GM23338 (cell line): ENCODE data around the gene IFT74. TPM values are rescaled to one million over a fixed set of nuclear protein-coding genes. Genes with fewer than 3 reads are reported as not detected.

Experiments
- ATAC-seq: fragments of 200-7000 bp; cut with Tn5 transposase; 3 replicates; pipeline ENCODE4 v1.9.1; 2020
- DNase-seq: peaks from one replicate; pipeline ENCODE4 v3.0.0-alpha.2; 2015; ENCODE audit warnings: low spot score
- H2AFZ ChIP-seq: fragments of 200-600 bp; sonication (generic); 2 replicates; pipeline ENCODE4 v1.8.0; 2016; ENCODE audit warnings: antibody characterized with exemption, mild to moderate bottlenecking, moderate library complexity
- H3F3A ChIP-seq: fragments of 200-600 bp; sonication (generic); replicated peaks from 2 replicates; pipeline ENCODE4 v1.8.0; 2017; ENCODE audit warnings: antibody characterized with exemption, mixed run types, low read depth
- H3K27ac ChIP-seq: fragments of 200-600 bp; sonication (generic); 2 replicates; pipeline ENCODE4 v1.6.1; 2016; ENCODE audit warnings: low read depth
- H3K27me3 ChIP-seq: fragments of 200-600 bp; sonication (generic); 2 replicates; pipeline ENCODE4 v1.8.0; 2016; ENCODE audit warnings: mild to moderate bottlenecking, mixed run types, moderate library complexity; ENCODE audit not compliant: insufficient read depth
- H3K36me3 ChIP-seq: fragments of 200-600 bp; sonication (generic); 2 replicates; pipeline ENCODE4 v1.8.0; 2016; ENCODE audit warnings: mild to moderate bottlenecking; ENCODE audit not compliant: insufficient read depth
- H3K4me1 ChIP-seq: fragments of 200-600 bp; sonication (generic); 2 replicates; pipeline ENCODE4 v1.8.0; 2016; ENCODE audit warnings: mild to moderate bottlenecking, moderate library complexity; ENCODE audit not compliant: insufficient read depth
- H3K4me2 ChIP-seq: fragments of 200-600 bp; sonication (generic); 2 replicates; pipeline ENCODE4 v1.7.1; 2017; ENCODE audit warnings: mixed run types
- H3K4me3 ChIP-seq: fragments of 200-600 bp; sonication (generic); 2 replicates; pipeline ENCODE4 v1.6.1; 2016; ENCODE audit warnings: mixed run types
- H3K79me2 ChIP-seq: fragments of 200-600 bp; sonication (generic); replicated peaks from 2 replicates; pipeline ENCODE4 v1.8.0; 2017; ENCODE audit warnings: mild to moderate bottlenecking; ENCODE audit not compliant: insufficient read depth
- H3K9me2 ChIP-seq: fragments of 200-600 bp; sonication (generic); 2 replicates; pipeline ENCODE4 v1.8.0; 2017; ENCODE audit not compliant: insufficient read depth
- H4K20me1 ChIP-seq: fragments of 200-600 bp; sonication (generic); replicated peaks from 2 replicates; pipeline ENCODE4 v1.8.0; 2017; ENCODE audit warnings: mild to moderate bottlenecking; ENCODE audit not compliant: insufficient read depth
- H3K27ac Mint-ChIP-seq: 2 replicates; pipeline ENCODE4 v1.8.0; 2020; ENCODE audit warnings: inconsistent platforms, mild to moderate bottlenecking, moderate library complexity, mixed read lengths
- H3K27me3 Mint-ChIP-seq: 3 replicates; pipeline ENCODE4 v1.8.0; 2022; ENCODE audit warnings: low read depth, mild to moderate bottlenecking, moderate library complexity, mixed read lengths, inconsistent platforms; ENCODE audit not compliant: insufficient read depth, poor library complexity
- H3K36me3 Mint-ChIP-seq: 3 replicates; pipeline ENCODE4 v1.8.0; 2021; ENCODE audit warnings: low read depth, mild to moderate bottlenecking, inconsistent platforms, moderate library complexity, mixed read lengths
- H3K4me1 Mint-ChIP-seq: 3 replicates; pipeline ENCODE4 v1.8.0; 2020; ENCODE audit warnings: mild to moderate bottlenecking, inconsistent platforms, mixed read lengths
- H3K4me3 Mint-ChIP-seq: 3 replicates; pipeline ENCODE4 v1.8.0; 2021; ENCODE audit warnings: moderate library complexity, mild to moderate bottlenecking, inconsistent platforms, mixed read lengths
- H3K9me3 Mint-ChIP-seq: 3 replicates; pipeline ENCODE4 v1.8.0; 2020; ENCODE audit warnings: moderate library complexity, mild to moderate bottlenecking, inconsistent platforms, mixed read lengths
- EZH2phosphoT487 ChIP-seq: fragments of 200-600 bp; sonication (generic); IDR thresholded peaks from one replicate; pipeline ENCODE4 v1.8.1; 2018; ENCODE audit warnings: antibody characterized with exemption; ENCODE audit not compliant: unreplicated experiment
- JUNB ChIP-seq: IDR thresholded peaks from one replicate; pipeline ENCODE4 v1.6.1; 2016; ENCODE audit warnings: antibody characterized with exemption; ENCODE audit not compliant: unreplicated experiment
- NANOG ChIP-seq: IDR thresholded peaks from 2 replicates; pipeline ENCODE4 v1.6.1; 2016; ENCODE audit warnings: antibody characterized with exemption, borderline replicate concordance
- POLR2AphosphoS5 ChIP-seq: IDR thresholded peaks from 2 replicates; pipeline ENCODE4 v1.6.1; 2016; ENCODE audit warnings: antibody characterized with exemption, low read depth
- polyA plus RNA-seq: library from polyadenylated mRNA; unstranded; fragments of >200 nt; fragmentation: Nextera tagmentation; extraction: Ambion mirVana; gene quantifications from 2 replicates; pipeline ENCODE4 v1.2.1, GENCODE V29; 2016
- total RNA-seq: library from RNA; depleted of rRNA; stranded (reverse); fragments of >200 nt; shearing (Covaris generic); gene quantifications from 2 replicates; pipeline ENCODE4 v1.2.3, GENCODE V29; 2014
- TF ChIP-seq, protein P1 (sequence below): IDR thresholded peaks from one replicate; pipeline ENCODE4 v1.6.1; 2018; ENCODE audit warnings: antibody characterized with exemption; ENCODE audit not compliant: unreplicated experiment
- TF ChIP-seq, protein P2 (sequence below): IDR thresholded peaks from 2 replicates; pipeline ENCODE4 v1.6.1; 2016; ENCODE audit warnings: antibody characterized with exemption
- TF ChIP-seq, protein P3 (sequence below), 2 experiments: fragments of 200-600 bp in 1 of 2; sonication (generic) in 1 of 2; conservative IDR thresholded peaks; 2 replicates each; pipeline versions ENCODE4 v1.5.1 to v1.6.1; 2016 to 2017; ENCODE audit warnings: antibody characterized with exemption in 2 of 2, low read depth in 2 of 2, mild to moderate bottlenecking in 2 of 2, moderate library complexity in 1 of 2
- TF ChIP-seq, protein P4 (sequence below): fragments of 250-450 bp; sonication (Bioruptor Pico); IDR thresholded peaks from 2 replicates; pipeline ENCODE4 v1.5.0; 2020; ENCODE audit warnings: mild to moderate bottlenecking, moderate library complexity

Gene IFT74
- total and polyA plus RNA-seq, 2 experiments from 2014 or later = 14.6 to 30.0 TPM

DNA sequence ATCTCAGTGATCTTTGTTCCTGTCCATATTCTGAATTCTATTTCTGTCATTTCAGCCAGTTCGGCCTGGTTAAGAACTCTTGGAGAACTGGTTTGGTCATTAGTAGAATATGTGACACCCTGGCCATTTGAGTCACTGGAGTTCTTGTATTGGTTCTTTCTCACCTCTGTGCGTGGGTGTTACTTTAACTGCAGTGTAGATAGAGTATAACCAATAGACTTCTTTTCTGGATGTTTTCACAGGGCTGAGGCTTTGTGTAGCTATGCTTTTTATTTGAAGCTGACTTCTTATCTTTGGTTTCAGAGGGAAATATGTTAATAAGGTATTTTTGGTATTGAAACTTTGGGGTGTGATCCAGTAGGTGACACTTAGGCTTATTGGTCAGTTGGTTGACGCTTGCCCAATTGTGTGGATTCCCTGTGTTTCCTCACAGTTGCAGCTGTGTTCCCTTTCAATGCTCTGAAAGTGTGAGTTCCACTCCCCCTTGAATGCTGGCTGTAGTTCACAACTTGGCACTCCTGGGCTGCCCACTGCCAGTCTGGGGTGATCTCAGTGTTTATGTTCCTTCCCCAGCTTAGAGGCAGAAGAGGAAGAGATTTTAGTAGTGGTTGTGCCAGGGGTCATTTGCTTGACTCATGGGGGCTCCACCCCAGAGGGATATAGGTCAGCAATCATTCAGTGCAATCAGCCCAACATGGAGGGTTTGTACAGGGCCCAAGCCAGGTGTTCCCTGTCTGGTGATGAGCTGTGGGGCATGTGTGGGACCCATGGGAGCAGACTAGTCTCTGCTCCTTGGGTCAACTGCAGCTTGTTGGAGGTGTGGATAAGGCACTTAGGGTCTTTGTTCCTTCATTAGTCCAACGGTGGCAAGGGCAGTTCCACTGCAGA lies 117.9 kb downstream of the IFT74 start:
- Mint-ChIP-seq H3K4me1 (peaks cover 8% of the 10 kb centered on the region; the same call in 2 of the 3 replicates), H3K27me3 (peaks cover 4% of the 10 kb centered on the region), H3K9me3 (no peaks in the 10 kb centered on the region; the same call in 2 of the 3 replicates), H3K27ac (no peak overlapping the region; the same call in 1 of the 2 replicates), H3K4me3 (no peak overlapping the region), H3K36me3 (no peaks in the 10 kb centered on the region)
- Histone ChIP-seq H3K27ac (no peak overlapping the region), H3K27me3 (no peaks in the 10 kb centered on the region), H3K9me2 (peaks cover 4% of the 10 kb centered on the region; the same call in 1 of the 2 replicates), H3K4me2 (no peak overlapping the region), H4K20me1 (no peaks in the 10 kb centered on the region), H3K4me3 (no peak overlapping the region), H3K36me3 (no peaks in the 10 kb centered on the region), H3K79me2 (no peaks in the 10 kb centered on the region), H2AFZ (no peak overlapping the region), H3K4me1 (no peaks in the 10 kb centered on the region), H3F3A (no peaks in the 10 kb centered on the region)
- DNase-seq (no peak), ATAC-seq (no peak)
- TF ChIP-seq NANOG (no peak), JUNB (no peak), EZH2phosphoT487 (no peak), POLR2AphosphoS5 (no peak)
- TF ChIP-seq, protein P1, sequence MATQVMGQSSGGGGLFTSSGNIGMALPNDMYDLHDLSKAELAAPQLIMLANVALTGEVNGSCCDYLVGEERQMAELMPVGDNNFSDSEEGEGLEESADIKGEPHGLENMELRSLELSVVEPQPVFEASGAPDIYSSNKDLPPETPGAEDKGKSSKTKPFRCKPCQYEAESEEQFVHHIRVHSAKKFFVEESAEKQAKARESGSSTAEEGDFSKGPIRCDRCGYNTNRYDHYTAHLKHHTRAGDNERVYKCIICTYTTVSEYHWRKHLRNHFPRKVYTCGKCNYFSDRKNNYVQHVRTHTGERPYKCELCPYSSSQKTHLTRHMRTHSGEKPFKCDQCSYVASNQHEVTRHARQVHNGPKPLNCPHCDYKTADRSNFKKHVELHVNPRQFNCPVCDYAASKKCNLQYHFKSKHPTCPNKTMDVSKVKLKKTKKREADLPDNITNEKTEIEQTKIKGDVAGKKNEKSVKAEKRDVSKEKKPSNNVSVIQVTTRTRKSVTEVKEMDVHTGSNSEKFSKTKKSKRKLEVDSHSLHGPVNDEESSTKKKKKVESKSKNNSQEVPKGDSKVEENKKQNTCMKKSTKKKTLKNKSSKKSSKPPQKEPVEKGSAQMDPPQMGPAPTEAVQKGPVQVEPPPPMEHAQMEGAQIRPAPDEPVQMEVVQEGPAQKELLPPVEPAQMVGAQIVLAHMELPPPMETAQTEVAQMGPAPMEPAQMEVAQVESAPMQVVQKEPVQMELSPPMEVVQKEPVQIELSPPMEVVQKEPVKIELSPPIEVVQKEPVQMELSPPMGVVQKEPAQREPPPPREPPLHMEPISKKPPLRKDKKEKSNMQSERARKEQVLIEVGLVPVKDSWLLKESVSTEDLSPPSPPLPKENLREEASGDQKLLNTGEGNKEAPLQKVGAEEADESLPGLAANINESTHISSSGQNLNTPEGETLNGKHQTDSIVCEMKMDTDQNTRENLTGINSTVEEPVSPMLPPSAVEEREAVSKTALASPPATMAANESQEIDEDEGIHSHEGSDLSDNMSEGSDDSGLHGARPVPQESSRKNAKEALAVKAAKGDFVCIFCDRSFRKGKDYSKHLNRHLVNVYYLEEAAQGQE = no peak
- TF ChIP-seq, protein P2, sequence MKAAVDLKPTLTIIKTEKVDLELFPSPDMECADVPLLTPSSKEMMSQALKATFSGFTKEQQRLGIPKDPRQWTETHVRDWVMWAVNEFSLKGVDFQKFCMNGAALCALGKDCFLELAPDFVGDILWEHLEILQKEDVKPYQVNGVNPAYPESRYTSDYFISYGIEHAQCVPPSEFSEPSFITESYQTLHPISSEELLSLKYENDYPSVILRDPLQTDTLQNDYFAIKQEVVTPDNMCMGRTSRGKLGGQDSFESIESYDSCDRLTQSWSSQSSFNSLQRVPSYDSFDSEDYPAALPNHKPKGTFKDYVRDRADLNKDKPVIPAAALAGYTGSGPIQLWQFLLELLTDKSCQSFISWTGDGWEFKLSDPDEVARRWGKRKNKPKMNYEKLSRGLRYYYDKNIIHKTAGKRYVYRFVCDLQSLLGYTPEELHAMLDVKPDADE = no peak
- TF ChIP-seq, protein P3, sequence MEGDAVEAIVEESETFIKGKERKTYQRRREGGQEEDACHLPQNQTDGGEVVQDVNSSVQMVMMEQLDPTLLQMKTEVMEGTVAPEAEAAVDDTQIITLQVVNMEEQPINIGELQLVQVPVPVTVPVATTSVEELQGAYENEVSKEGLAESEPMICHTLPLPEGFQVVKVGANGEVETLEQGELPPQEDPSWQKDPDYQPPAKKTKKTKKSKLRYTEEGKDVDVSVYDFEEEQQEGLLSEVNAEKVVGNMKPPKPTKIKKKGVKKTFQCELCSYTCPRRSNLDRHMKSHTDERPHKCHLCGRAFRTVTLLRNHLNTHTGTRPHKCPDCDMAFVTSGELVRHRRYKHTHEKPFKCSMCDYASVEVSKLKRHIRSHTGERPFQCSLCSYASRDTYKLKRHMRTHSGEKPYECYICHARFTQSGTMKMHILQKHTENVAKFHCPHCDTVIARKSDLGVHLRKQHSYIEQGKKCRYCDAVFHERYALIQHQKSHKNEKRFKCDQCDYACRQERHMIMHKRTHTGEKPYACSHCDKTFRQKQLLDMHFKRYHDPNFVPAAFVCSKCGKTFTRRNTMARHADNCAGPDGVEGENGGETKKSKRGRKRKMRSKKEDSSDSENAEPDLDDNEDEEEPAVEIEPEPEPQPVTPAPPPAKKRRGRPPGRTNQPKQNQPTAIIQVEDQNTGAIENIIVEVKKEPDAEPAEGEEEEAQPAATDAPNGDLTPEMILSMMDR (conservative IDR thresholded peaks at IDR 0.05; ENCODE audit: low read depth in 2 of 2) = no peak
- TF ChIP-seq, protein P4, sequence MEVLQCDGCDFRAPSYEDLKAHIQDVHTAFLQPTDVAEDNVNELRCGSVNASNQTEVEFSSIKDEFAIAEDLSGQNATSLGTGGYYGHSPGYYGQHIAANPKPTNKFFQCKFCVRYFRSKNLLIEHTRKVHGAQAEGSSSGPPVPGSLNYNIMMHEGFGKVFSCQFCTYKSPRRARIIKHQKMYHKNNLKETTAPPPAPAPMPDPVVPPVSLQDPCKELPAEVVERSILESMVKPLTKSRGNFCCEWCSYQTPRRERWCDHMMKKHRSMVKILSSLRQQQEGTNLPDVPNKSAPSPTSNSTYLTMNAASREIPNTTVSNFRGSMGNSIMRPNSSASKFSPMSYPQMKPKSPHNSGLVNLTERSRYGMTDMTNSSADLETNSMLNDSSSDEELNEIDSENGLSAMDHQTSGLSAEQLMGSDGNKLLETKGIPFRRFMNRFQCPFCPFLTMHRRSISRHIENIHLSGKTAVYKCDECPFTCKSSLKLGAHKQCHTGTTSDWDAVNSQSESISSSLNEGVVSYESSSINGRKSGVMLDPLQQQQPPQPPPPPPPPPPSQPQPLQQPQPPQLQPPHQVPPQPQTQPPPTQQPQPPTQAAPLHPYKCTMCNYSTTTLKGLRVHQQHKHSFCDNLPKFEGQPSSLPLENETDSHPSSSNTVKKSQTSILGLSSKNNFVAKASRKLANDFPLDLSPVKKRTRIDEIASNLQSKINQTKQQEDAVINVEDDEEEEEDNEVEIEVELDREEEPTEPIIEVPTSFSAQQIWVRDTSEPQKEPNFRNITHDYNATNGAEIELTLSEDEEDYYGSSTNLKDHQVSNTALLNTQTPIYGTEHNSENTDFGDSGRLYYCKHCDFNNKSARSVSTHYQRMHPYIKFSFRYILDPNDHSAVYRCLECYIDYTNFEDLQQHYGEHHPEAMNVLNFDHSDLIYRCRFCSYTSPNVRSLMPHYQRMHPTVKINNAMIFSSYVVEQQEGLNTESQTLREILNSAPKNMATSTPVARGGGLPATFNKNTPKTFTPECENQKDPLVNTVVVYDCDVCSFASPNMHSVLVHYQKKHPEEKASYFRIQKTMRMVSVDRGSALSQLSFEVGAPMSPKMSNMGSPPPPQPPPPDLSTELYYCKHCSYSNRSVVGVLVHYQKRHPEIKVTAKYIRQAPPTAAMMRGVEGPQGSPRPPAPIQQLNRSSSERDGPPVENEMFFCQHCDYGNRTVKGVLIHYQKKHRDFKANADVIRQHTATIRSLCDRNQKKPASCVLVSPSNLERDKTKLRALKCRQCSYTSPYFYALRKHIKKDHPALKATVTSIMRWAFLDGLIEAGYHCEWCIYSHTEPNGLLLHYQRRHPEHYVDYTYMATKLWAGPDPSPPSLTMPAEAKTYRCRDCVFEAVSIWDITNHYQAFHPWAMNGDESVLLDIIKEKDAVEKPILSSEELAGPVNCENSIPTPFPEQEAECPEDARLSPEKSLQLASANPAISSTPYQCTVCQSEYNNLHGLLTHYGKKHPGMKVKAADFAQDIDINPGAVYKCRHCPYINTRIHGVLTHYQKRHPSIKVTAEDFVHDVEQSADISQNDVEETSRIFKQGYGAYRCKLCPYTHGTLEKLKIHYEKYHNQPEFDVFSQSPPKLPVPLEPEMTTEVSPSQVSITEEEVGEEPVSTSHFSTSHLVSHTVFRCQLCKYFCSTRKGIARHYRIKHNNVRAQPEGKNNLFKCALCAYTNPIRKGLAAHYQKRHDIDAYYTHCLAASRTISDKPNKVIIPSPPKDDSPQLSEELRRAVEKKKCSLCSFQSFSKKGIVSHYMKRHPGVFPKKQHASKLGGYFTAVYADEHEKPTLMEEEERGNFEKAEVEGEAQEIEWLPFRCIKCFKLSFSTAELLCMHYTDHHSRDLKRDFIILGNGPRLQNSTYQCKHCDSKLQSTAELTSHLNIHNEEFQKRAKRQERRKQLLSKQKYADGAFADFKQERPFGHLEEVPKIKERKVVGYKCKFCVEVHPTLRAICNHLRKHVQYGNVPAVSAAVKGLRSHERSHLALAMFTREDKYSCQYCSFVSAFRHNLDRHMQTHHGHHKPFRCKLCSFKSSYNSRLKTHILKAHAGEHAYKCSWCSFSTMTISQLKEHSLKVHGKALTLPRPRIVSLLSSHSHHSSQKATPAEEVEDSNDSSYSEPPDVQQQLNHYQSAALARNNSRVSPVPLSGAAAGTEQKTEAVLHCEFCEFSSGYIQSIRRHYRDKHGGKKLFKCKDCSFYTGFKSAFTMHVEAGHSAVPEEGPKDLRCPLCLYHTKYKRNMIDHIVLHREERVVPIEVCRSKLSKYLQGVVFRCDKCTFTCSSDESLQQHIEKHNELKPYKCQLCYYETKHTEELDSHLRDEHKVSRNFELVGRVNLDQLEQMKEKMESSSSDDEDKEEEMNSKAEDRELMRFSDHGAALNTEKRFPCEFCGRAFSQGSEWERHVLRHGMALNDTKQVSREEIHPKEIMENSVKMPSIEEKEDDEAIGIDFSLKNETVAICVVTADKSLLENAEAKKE = no peak
